ENCODE data around the gene ADPGK.
A peak's percentile ranks its signal among the peaks of the same experiment; 100 is the strongest.
"Not testable (repeated sequence)": the region's sequence is repeated elsewhere in the genome, so short reads cannot be mapped to it uniquely, and the experiment has no call there.

The ADPGK gene

GRCh38 chr15:72737723-72738122, 45.8 kb downstream of the ADPGK start:
- no peak for DNase-seq

DNA sequence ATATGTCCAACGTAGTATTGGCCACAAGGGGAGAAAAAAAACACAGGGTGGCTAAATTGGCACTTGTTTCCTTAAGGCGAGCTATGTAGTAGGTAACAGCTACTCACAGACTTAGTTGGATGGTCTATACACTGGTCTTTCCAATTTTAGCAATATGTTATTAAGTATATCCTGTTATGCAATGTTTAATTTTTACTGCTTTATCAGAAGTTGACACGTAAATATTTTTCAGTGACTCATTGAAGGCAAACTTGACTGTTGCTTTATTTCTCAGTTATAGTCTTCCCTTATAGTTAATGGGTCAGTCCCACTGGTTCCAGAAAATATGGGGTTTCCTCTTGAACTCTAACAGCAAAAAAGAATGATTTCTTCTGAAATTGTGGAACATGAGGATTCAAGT, 46.5 kb downstream of the ADPGK start:
- DNase-seq = no peak

GRCh38 chr15:72735111-72735510, 48.4 kb downstream of the ADPGK start:
- DNase-seq = no peak

- DNase-seq = no peak
Measured at GRCh38 chr15:72733941-72734738, 49.4 kb downstream of the ADPGK start.

- DNase-seq = peak; percentile 87
Measured at GRCh38 chr15:72732516-72732915, 51.0 kb downstream of the ADPGK start.

DNA sequence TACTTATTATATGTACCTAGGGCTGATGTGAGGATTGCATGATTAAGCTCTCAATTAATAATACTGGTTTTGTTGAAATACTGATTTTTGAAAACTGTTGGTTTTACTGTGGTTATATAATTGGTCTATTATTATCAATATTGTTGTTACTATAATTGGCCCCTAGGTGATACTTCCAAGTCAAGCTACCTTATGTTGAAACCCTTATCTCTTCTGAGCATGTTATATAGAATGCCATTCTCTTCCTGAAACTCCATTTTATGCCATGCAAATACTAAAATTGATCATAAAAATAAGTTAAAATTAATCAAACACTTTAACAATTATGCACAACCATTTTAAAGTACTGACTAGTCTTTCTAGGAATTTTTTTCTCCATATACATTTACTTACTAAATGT, 51.5 kb downstream of the ADPGK start:
- DNase-seq = peak; percentile 66

GRCh38 chr15:72728821-72729220, 54.7 kb downstream of the ADPGK start:
- no peak for DNase-seq

DNA sequence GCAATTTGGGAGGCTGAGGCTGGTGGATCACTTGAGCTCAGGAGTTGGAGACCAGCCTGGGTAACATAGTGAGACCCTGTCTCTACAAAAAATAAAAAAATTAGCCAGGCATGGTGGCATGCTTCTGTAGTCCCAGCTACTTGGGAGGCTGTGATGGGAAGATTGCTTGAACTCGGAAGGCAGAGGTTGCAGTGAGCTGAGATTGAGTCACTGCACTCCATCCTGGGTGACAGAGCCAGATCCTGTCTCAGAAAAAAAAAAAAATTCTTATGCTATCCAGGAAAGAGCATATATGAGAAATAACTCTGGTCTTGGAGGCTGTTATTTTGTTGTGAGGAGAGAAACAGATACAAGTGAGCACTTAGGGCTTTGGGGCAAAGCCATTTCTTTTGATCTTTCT, 55.3 kb downstream of the ADPGK start:
- not testable (repeated sequence) for DNase-seq

DNA sequence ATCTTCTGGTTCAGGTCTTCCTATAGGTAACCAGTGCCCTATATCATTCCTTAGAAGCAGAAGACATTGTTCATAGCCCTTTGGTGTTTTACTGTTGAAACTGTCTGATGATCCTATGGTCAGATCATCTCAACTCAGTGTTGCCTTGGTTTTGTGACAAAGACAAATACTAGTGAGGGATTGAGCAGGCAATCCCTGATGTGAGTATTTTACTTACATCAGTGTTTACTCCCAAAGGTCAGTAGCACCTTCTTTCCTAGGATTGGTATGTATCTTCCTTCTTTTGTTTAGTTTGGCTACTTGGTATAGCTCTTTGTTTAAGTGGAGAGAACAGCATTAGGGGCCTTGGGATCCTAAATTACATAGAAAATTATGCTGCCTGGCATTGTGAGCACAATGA, 56.4 kb downstream of the ADPGK start:
- no peak for DNase-seq

- DNase-seq = not testable (repeated sequence)
Measured at GRCh38 chr15:72725851-72726250, 57.7 kb downstream of the ADPGK start.

- no peak for DNase-seq
Measured at GRCh38 chr15:72725446-72725845, 58.1 kb downstream of the ADPGK start.

DNA sequence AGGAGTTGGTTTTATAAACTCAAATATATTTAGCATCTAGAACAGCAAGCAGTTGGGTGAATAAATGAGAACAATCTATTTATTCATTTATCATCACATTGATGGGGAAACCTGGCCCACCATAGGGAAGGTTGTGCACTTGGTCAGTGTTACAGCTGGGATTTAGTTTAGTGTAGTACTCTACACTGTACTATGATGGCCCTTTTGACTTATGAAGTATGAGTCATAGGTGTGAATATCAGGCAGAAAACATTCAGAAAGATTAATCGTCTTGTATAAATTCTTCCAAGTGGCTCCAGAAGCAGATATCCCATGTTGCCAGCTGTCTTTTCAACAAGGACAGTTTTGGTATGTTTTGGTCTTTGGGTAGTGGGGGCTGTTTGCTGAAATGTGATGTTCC, 59.5 kb downstream of the ADPGK start:
- no peak for DNase-seq

- peak; percentile 85 for DNase-seq
Measured at GRCh38 chr15:72722071-72722696, 61.4 kb downstream of the ADPGK start.

DNA sequence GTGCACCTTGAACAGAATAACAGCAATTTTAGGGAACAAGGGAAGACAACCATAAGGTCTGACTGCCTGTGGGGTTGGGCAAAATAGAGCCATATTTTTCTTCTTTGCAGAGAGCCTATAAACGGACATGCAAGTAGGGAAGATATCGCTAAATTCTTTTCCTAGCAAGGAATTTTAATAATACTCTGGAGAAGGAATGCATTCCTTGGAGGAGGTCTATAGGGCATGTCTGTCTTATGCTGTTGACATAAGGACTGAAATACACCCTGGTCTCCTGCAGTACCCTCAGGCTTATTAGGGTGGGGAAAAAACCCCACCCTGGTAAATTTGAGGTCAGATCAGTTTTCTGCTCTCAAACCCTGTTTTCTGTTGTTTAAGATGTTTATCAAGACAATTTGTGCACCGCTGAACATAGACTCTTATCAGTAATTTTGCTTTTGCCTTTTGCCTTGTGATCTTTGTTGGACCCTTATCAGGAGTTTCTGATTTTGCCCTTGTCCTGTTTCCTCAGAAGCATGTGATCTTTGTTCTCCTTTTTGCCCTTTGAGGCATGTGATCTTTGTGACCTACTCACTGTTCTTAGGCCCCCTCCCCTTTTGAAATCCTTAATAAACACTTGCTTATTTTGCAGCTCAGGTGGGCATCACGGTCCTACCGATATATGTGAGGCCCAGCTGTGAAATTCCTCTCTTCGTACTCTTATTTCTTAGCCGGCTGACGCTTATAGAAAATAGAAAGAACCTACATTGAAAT, 74.8 kb downstream of the ADPGK start:
- DNase-seq = peak; percentile 4

GRCh38 chr15:72706266-72706665, 77.3 kb downstream of the ADPGK start:
- DNase-seq = no peak

Data from hematopoietic multipotent progenitor cell treated with erythropoietin and hydrocortisone succinate and interleukin-3 and kit ligand, for 6 days (in vitro differentiated cells).